ENCODE measurements around the gene IFITM5.
A peak's percentile ranks its signal among the peaks of the same experiment; 100 is the strongest.
"Not testable (repeated sequence)": the region's sequence is repeated elsewhere in the genome, so short reads cannot be mapped to it uniquely, and the experiment has no call there.

DNA sequence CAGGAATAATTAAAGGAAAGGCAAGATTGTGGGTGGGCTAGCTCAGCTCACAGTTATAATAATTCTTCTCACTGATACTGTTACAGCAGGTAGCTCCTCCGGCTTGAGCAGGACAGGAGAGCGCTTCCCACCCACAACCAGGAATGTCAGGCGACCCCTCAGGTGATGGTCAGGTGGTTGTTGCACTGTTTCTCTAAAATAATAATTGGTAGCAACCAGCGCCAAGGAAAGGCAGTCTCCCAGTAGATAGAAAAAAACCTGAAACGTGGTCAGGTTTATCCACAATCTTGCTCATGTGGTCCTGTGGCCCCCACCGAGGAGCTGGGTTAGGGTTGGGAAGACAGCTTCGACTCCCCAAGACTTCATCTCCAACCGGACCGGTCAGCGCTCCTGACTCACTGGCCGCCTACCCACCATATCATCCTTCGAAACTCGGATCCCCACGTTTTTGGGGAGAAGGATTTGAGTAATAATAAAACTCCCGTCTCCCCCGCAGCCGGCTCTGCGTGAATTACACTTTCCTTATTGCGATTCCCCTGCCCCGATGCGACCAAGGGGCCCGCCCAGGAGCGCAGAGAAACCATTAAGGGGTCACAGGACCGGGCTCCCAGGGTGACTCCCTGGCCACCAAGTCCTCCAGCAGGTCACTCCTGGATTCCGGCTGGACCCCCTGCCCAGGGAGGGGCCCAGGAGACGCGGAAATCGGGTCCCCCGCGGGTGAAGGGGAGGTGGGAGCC is 18.5 kb upstream of the IFITM5 start:
- peak in 1 of 4 donors; percentile 32 for TF ChIP-seq POLR2AphosphoS5 (IDR thresholded peaks at IDR 0.05)
- TF ChIP-seq, protein P1, sequence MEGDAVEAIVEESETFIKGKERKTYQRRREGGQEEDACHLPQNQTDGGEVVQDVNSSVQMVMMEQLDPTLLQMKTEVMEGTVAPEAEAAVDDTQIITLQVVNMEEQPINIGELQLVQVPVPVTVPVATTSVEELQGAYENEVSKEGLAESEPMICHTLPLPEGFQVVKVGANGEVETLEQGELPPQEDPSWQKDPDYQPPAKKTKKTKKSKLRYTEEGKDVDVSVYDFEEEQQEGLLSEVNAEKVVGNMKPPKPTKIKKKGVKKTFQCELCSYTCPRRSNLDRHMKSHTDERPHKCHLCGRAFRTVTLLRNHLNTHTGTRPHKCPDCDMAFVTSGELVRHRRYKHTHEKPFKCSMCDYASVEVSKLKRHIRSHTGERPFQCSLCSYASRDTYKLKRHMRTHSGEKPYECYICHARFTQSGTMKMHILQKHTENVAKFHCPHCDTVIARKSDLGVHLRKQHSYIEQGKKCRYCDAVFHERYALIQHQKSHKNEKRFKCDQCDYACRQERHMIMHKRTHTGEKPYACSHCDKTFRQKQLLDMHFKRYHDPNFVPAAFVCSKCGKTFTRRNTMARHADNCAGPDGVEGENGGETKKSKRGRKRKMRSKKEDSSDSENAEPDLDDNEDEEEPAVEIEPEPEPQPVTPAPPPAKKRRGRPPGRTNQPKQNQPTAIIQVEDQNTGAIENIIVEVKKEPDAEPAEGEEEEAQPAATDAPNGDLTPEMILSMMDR (IDR thresholded peaks at IDR 0.05), result not testable (repeated sequence)
- not testable (repeated sequence) for TF ChIP-seq POLR2A, EP300 (IDR thresholded peaks at IDR 0.05)

Measured in sigmoid colon (tissue), 4 donors.